B cell (primary cell): ENCODE measurements around the gene ARHGAP6. TPM values are rescaled to one million over a fixed set of nuclear protein-coding genes. Genes with fewer than 3 reads are reported as not detected.

Experiments
- ATAC-seq: fragments of 200-7000 bp; cut with Tn5 transposase; one replicate; pipeline ENCODE4 v1.10.0; 2021; ENCODE audit warnings: low read depth, mild to moderate bottlenecking, moderate number of reproducible peaks, moderate library complexity
- CTCF ChIA-PET: fragments of 350-600 bp; sonication (Branson Sonifier 250); formaldehyde crosslinking; loops from one replicate; lab custom pipeline; 2021; ENCODE audit warnings: antibody characterized with exemption, inconsistent platforms; lab: Charles Lee
- POLR2A ChIA-PET: fragments of 350-600 bp; sonication (Branson Sonifier 250); formaldehyde crosslinking; loops from one replicate; lab custom pipeline; 2021; ENCODE audit warnings: antibody characterized with exemption; lab: Charles Lee
- DNase-seq: peaks from one replicate; pipeline ENCODE4 v3.0.0; 2013
- H2AFZ ChIP-seq: 2 replicates; pipeline ENCODE4 v1.6.1; 2012; ENCODE audit warnings: mild to moderate bottlenecking, low read depth, low read length; ENCODE audit not compliant: insufficient read depth, poor library complexity, severe bottlenecking
- H3K27ac ChIP-seq, 2 donors: 1 replicate in 1 of 2; 2 replicates in 1 of 2; pipeline ENCODE4 v1.5.1; 2012 to 2013; ENCODE audit warnings: low read length in 2 of 2, mild to moderate bottlenecking in 2 of 2, moderate library complexity in 1 of 2
- H3K27me3 ChIP-seq, 4 experiments: fragments of 200-600 bp in 1 of 4; sonication (generic) in 1 of 4; replicated peaks in 1 of 4; 1 replicate in 2 of 4; 2 replicates in 2 of 4; pipeline versions ENCODE4 v1.6.1 to v1.7.0; 2013 to 2016; ENCODE audit warnings: low read length in 3 of 4, mild to moderate bottlenecking in 2 of 4, mixed read lengths in 1 of 4, moderate library complexity in 1 of 4; ENCODE audit not compliant: insufficient read depth in 4 of 4, control insufficient read depth in 3 of 4; ENCODE audit errors: control extremely low read depth in 1 of 4
- H3K36me3 ChIP-seq, 2 experiments: replicated peaks in 1 of 2; 1 replicate in 1 of 2; 2 replicates in 1 of 2; pipeline versions ENCODE4 v1.6.1 to v1.7.1; 2013; ENCODE audit warnings: low read length in 1 of 2; ENCODE audit not compliant: insufficient read depth in 2 of 2, control insufficient read depth in 1 of 2; ENCODE audit errors: control extremely low read depth in 1 of 2, extremely low read depth in 1 of 2
- H3K4me1 ChIP-seq, 2 donors: fragments of 200-600 bp in 1 of 2; sonication (generic) in 1 of 2; 1 replicate in 1 of 2; 2 replicates in 1 of 2; pipeline versions ENCODE4 v1.5.1 to v1.6.1; 2013 to 2017; ENCODE audit warnings: low read length in 2 of 2; ENCODE audit not compliant: control insufficient read depth in 2 of 2, insufficient read depth in 2 of 2
- H3K4me2 ChIP-seq: replicated peaks from 2 replicates; pipeline ENCODE3; 2012; ENCODE audit warnings: mild to moderate bottlenecking, low read depth, low read length; ENCODE audit not compliant: poor library complexity, severe bottlenecking
- H3K4me3 ChIP-seq, 5 experiments: fragments of 200-600 bp in 1 of 5; sonication (generic) in 1 of 5; 1 replicate in 3 of 5; 2 replicates in 2 of 5; pipeline versions ENCODE4 v1.5.1 to v1.7.0; 2011 to 2016; ENCODE audit warnings: low read length in 4 of 5, mild to moderate bottlenecking in 4 of 5, low read depth in 2 of 5, control low read depth in 1 of 5, moderate library complexity in 1 of 5; ENCODE audit not compliant: insufficient read depth in 1 of 5; ENCODE audit errors: control extremely low read depth in 1 of 5, extremely low read depth in 1 of 5
- H3K79me2 ChIP-seq: fragments of 200-600 bp; sonication (generic); one replicate; pipeline ENCODE4 v1.6.0; 2016; ENCODE audit warnings: low read length; ENCODE audit not compliant: control insufficient read depth, insufficient read depth
- H3K9ac ChIP-seq: fragments of 200-600 bp; sonication (generic); 2 replicates; pipeline ENCODE4 v1.6.1; 2017; ENCODE audit warnings: mild to moderate bottlenecking, low read length, moderate library complexity
- H3K9me3 ChIP-seq, 3 donors: one replicate each; pipeline versions ENCODE4 v1.6.1 to v1.7.1; 2013; ENCODE audit warnings: low read length in 2 of 3; ENCODE audit not compliant: control insufficient read depth in 2 of 3, insufficient read depth in 1 of 3; ENCODE audit errors: control extremely low read depth in 1 of 3
- H4K20me1 ChIP-seq: 2 replicates; pipeline ENCODE4 v1.6.0; 2012; ENCODE audit warnings: mild to moderate bottlenecking, low read length; ENCODE audit not compliant: insufficient read depth, control insufficient read depth, poor library complexity, severe bottlenecking
- H3K27ac Mint-ChIP-seq: one replicate; pipeline ENCODE4 v1.8.0; 2021; ENCODE audit warnings: mixed read lengths
- H3K27me3 Mint-ChIP-seq: one replicate; pipeline ENCODE4 v1.8.0; 2021; ENCODE audit warnings: mixed read lengths
- H3K4me1 Mint-ChIP-seq: one replicate; pipeline ENCODE4 v1.8.0; 2021; ENCODE audit warnings: mixed read lengths
- H3K4me3 Mint-ChIP-seq: one replicate; pipeline ENCODE4 v1.8.0; 2021; ENCODE audit warnings: mixed read lengths
- H3K9me3 Mint-ChIP-seq: one replicate; pipeline ENCODE4 v1.8.0; 2022; ENCODE audit warnings: mixed read lengths; ENCODE audit not compliant: insufficient read depth
- CTCF ChIP-seq: fragments of 200-600 bp; IDR thresholded peaks from one replicate; pipeline ENCODE4 v1.8.0; 2022; ENCODE audit warnings: antibody characterized with exemption, mild to moderate bottlenecking
- EZH2 ChIP-seq: IDR thresholded peaks from 2 replicates; pipeline ENCODE4 v1.6.1; 2012; ENCODE audit warnings: borderline replicate concordance, low read depth, mild to moderate bottlenecking, moderate library complexity, low read length; ENCODE audit not compliant: insufficient read depth, poor library complexity, severe bottlenecking
- WGBS: methylation state at CpG from one replicate; pipeline ENCODE4 v1.1.5; 2013; ENCODE audit warnings: missing lambda C conversion rate; ENCODE audit not compliant: insufficient coverage; 5-methylcytosine and 5-hydroxymethylcytosine counted together
- intact Hi-C: fragments of 100-400 bp; cut with micrococcal nuclease; formaldehyde crosslinking; loops from one replicate; pipeline ENCODE4 v1.10.0; 2022
- polyA plus RNA-seq: library from polyadenylated mRNA; depleted of rRNA; stranded (reverse); fragments of >200 nt; gene quantifications from 2 replicates; pipeline ENCODE4 v1.2.3, GENCODE V29; 2012
- total RNA-seq, 2 donors: library from RNA; stranded (reverse); fragments of 120-200 nt in 1 of 2; gene quantifications; 1 replicate in 1 of 2; 2 replicates in 1 of 2; pipeline versions ENCODE4 v1.2.3 to v1.2.4, GENCODE V29; 2013 to 2022

Gene ARHGAP6
- total and polyA plus RNA-seq, 2 donors (not counting 1 experiment from before 2014, with no cell fraction given): 1.6 to 2.6 TPM

- Mint-ChIP-seq H3K4me3 (no peak overlapping the region), H3K9me3 (no peaks in the 10 kb centered on the region), H3K27ac (no peak overlapping the region), H3K4me1 (no peaks in the 10 kb centered on the region), H3K27me3 (peaks cover 7% of the 10 kb centered on the region)
- H3K4me3 ChIP-seq: no peak overlapping the region
- no peak overlapping the region for H2AFZ ChIP-seq
- CTCF ChIA-PET: no interaction called here
- H3K27me3 ChIP-seq: no peaks in the 10 kb centered on the region
- ATAC-seq (no peak), DNase-seq (no peak)
- no peak overlapping the region for H3K9ac ChIP-seq
- H3K9me3 ChIP-seq: no peaks in the 10 kb centered on the region
- no peaks in the 10 kb centered on the region for H3K36me3 ChIP-seq
- H3K4me1 ChIP-seq: no peaks in the 10 kb centered on the region
- no peak for TF ChIP-seq CTCF
- no peak for TF ChIP-seq EZH2
- WGBS: no CpG with 5 or more reads among the region's 2 CpGs
- POLR2A ChIA-PET: no interaction called here
- no peaks in the 10 kb centered on the region for H4K20me1 ChIP-seq
- intact Hi-C loops: no loop called here
- H3K27ac ChIP-seq: no peak overlapping the region
- no peaks in the 10 kb centered on the region for H3K79me2 ChIP-seq
- H3K4me2 ChIP-seq: no peak overlapping the region
These were observed 108.6 kb downstream of the ARHGAP6 start for GRCh38 chrX:11557120-11557519.

GRCh38 chrX:11555759-11556158 is 110.0 kb downstream of the ARHGAP6 start:
- TF ChIP-seq EZH2: no peak
- no peak for TF ChIP-seq CTCF
- H3K9me3 Mint-ChIP-seq: no peaks in the 10 kb centered on the region
- Histone ChIP-seq H3K27me3 (no peaks in the 10 kb centered on the region), H3K4me1 (no peaks in the 10 kb centered on the region), H3K9me3 (no peaks in the 10 kb centered on the region), H4K20me1 (no peaks in the 10 kb centered on the region), H3K27ac (no peak overlapping the region), H3K4me2 (no peak overlapping the region), H2AFZ (no peak overlapping the region), H3K4me3 (no peak overlapping the region), H3K36me3 (no peaks in the 10 kb centered on the region), H3K9ac (no peak overlapping the region), H3K79me2 (no peaks in the 10 kb centered on the region)
- H3K4me3 Mint-ChIP-seq: no peak overlapping the region
- no peak overlapping the region for H3K27ac Mint-ChIP-seq
- DNase-seq (no peak), ATAC-seq (no peak)
- POLR2A ChIA-PET: no interaction called here
- intact Hi-C loops: no loop called here
- no peaks in the 10 kb centered on the region for H3K4me1 Mint-ChIP-seq
- no CpG with 5 or more reads among the region's 5 CpGs for WGBS
- H3K27me3 Mint-ChIP-seq: peaks cover 8% of the 10 kb centered on the region
- CTCF ChIA-PET: no interaction called here
